GM23248 (cell line): ENCODE results near the gene SGPL1. TPM values are rescaled to one million over a fixed set of nuclear protein-coding genes. Genes with fewer than 3 reads are reported as not detected.
"Not testable (repeated sequence)": the region's sequence is repeated elsewhere in the genome, so short reads cannot be mapped to it uniquely, and the experiment has no call there.

Experiments used
- DNase-seq: peaks from one replicate; pipeline ENCODE4 v3.0.0-alpha.2; 2015
- H2AFZ ChIP-seq: fragments of 200-600 bp; sonication (generic); 2 replicates; pipeline ENCODE4 v1.6.1; 2016; ENCODE audit warnings: antibody characterized with exemption
- H3F3A ChIP-seq: fragments of 200-600 bp; sonication (generic); 2 replicates; pipeline ENCODE4 v1.6.1; 2016; ENCODE audit warnings: mild to moderate bottlenecking, antibody characterized with exemption, mixed run types; ENCODE audit not compliant: insufficient read depth
- H3K27ac ChIP-seq: fragments of 200-600 bp; sonication (generic); 2 replicates; pipeline ENCODE4 v1.5.1; 2016; ENCODE audit warnings: mild to moderate bottlenecking
- H3K27me3 ChIP-seq: fragments of 200-600 bp; sonication (generic); replicated peaks from 2 replicates; pipeline ENCODE4 v1.6.1; 2016; ENCODE audit warnings: mild to moderate bottlenecking; ENCODE audit not compliant: insufficient read depth
- H3K36me3 ChIP-seq: fragments of 200-600 bp; sonication (generic); 2 replicates; pipeline ENCODE4 v1.6.1; 2016; ENCODE audit warnings: low read depth, mild to moderate bottlenecking
- H3K4me1 ChIP-seq: fragments of 200-600 bp; sonication (generic); 2 replicates; pipeline ENCODE4 v1.6.1; 2016; ENCODE audit warnings: mild to moderate bottlenecking; ENCODE audit not compliant: insufficient read depth
- H3K4me2 ChIP-seq: fragments of 200-600 bp; sonication (generic); one replicate; pipeline ENCODE4 v1.6.1; 2016; ENCODE audit warnings: mild to moderate bottlenecking; ENCODE audit not compliant: unreplicated experiment
- H3K4me3 ChIP-seq: fragments of 200-600 bp; sonication (generic); 2 replicates; pipeline ENCODE4 v1.5.1; 2016; ENCODE audit warnings: mild to moderate bottlenecking
- H3K79me2 ChIP-seq: fragments of 200-600 bp; sonication (generic); 2 replicates; pipeline ENCODE4 v1.6.1; 2016; ENCODE audit warnings: mild to moderate bottlenecking; ENCODE audit not compliant: insufficient read depth
- H3K9ac ChIP-seq: fragments of 200-600 bp; sonication (generic); 2 replicates; pipeline ENCODE4 v1.6.1; 2016; ENCODE audit warnings: mild to moderate bottlenecking
- H3K9me2 ChIP-seq: fragments of 200-600 bp; sonication (generic); 2 replicates; pipeline ENCODE4 v1.6.1; 2016; ENCODE audit warnings: mixed run types, mild to moderate bottlenecking, moderate library complexity; ENCODE audit not compliant: insufficient read depth
- H3K9me3 ChIP-seq: fragments of 200-600 bp; sonication (generic); one replicate; pipeline ENCODE4 v1.6.1; 2017; ENCODE audit warnings: low read depth
- H4K20me1 ChIP-seq: fragments of 200-600 bp; sonication (generic); 2 replicates; pipeline ENCODE4 v1.6.0; 2016; ENCODE audit not compliant: insufficient read depth
- EZH2 ChIP-seq: fragments of 200-600 bp; sonication (generic); IDR thresholded peaks from 2 replicates; pipeline ENCODE4 v1.6.1; 2018; ENCODE audit warnings: antibody characterized with exemption, mild to moderate bottlenecking; ENCODE audit not compliant: insufficient read depth, poor library complexity, severe bottlenecking
- EZH2phosphoT487 ChIP-seq: fragments of 200-600 bp; sonication (generic); IDR thresholded peaks from 2 replicates; pipeline ENCODE4 v1.6.1; 2018; ENCODE audit warnings: antibody characterized with exemption, moderate library complexity, mild to moderate bottlenecking, low read depth; ENCODE audit not compliant: insufficient read depth
- WGBS, 2 experiments: methylation state at CpG; one replicate each; pipeline ENCODE4 v1.1.6; 2015 to 2017; ENCODE audit warnings: low lambda C conversion rate in 2 of 2, low coverage in 1 of 2; ENCODE audit errors: missing lambda C conversion rate in 2 of 2; 5-methylcytosine and 5-hydroxymethylcytosine counted together
- in situ Hi-C: fragments of 300-500 bp; cut with MboI; formaldehyde crosslinking; loops from 2 replicates; pipeline ENCODE4 v1.15.0; 2020
- polyA plus RNA-seq: library from polyadenylated mRNA; unstranded; fragments of >200 nt; fragmentation: Nextera tagmentation; extraction: Ambion mirVana; gene quantifications from 2 replicates; pipeline ENCODE4 v1.2.1, GENCODE V29; 2016
- total RNA-seq: library from RNA; depleted of rRNA; stranded (reverse); fragments of >200 nt; shearing (Covaris generic); gene quantifications from 2 replicates; pipeline ENCODE4 v1.2.3, GENCODE V29; 2014; rRNA removed

The SGPL1 gene, protein sequence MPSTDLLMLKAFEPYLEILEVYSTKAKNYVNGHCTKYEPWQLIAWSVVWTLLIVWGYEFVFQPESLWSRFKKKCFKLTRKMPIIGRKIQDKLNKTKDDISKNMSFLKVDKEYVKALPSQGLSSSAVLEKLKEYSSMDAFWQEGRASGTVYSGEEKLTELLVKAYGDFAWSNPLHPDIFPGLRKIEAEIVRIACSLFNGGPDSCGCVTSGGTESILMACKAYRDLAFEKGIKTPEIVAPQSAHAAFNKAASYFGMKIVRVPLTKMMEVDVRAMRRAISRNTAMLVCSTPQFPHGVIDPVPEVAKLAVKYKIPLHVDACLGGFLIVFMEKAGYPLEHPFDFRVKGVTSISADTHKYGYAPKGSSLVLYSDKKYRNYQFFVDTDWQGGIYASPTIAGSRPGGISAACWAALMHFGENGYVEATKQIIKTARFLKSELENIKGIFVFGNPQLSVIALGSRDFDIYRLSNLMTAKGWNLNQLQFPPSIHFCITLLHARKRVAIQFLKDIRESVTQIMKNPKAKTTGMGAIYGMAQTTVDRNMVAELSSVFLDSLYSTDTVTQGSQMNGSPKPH
- 19.0 and 27.5 TPM in 2 replicates for total RNA-seq
- polyA plus RNA-seq = 18.2 and 19.8 TPM in 2 replicates

DNA sequence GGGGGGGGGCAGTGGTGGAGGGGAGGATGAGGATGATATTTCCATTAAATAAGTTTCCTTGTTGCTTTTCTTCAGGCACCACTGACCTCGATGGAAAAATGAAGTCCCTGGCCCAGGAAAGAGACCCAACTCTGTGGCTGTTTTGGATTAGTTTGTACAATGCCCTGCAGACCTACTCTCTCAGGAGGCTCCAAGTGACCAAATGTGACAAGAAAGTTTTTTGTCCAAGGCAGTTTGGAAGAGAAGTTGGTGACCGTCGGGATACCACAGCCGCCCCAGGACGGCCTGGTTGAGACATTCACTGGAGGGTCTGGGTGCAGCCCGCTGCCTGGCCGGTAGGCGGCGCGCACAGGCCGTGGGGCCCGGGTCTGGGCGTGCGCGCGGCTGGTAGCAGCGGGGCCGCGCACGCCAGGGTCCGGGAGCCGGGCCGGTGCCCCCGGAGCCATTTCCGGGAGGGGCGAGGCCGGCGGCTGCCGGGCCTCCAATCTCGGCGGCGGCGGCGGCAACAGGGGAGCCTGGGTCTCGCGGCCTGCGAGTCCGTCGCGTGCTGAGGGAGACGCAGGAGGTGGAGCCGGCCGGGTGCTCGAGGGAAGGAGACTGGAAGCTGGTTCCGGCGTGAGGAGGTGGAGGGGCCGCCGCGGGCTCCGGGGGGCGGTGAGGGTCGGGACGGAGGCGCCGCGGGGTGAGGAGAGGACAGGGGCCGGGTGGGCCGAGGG is at the start of gene SGPL1:
Gene SGPL1 (plus strand): TSS at position 445 of the 716 bp plus-strand sequence. CDS start 906 bp downstream, outside the sequence.
- peaks cover 11% of the 10 kb centered on the region; the same call in 1 of the 2 replicates for H3K4me1 ChIP-seq
- H4K20me1 ChIP-seq = no peaks in the 10 kb centered on the region
- H3K27me3 ChIP-seq = no peaks in the 10 kb centered on the region
- H2AFZ ChIP-seq = peak within 1 kb of the TSS; percentile 82
- in situ Hi-C loops = no loop called here
- peak within 1 kb of the TSS; percentile 81 for H3K9ac ChIP-seq
- peak within 1 kb of the TSS; percentile 78 for H3K27ac ChIP-seq
- peaks cover 41% of the 10 kb centered on the region for H3K79me2 ChIP-seq
- WGBS, 2 experiments = 0 to 1% methylated on average over 30 to 43 of the region's 58 CpGs
- no peaks in the 10 kb centered on the region for H3K9me3 ChIP-seq
- no peaks in the 10 kb centered on the region for H3K9me2 ChIP-seq
- TF ChIP-seq EZH2 (no peak), EZH2phosphoT487 (no peak)
- H3K4me3 ChIP-seq = peak within 1 kb of the TSS; percentile 91
- H3F3A ChIP-seq = peaks cover 6% of the 10 kb centered on the region; the same call in 1 of the 2 replicates
- H3K4me2 ChIP-seq = peak within 1 kb of the TSS; percentile 96
- peak; percentile 94 for DNase-seq
- H3K36me3 ChIP-seq = peaks cover 10% of the 10 kb centered on the region; the same call in 1 of the 2 replicates

DNA sequence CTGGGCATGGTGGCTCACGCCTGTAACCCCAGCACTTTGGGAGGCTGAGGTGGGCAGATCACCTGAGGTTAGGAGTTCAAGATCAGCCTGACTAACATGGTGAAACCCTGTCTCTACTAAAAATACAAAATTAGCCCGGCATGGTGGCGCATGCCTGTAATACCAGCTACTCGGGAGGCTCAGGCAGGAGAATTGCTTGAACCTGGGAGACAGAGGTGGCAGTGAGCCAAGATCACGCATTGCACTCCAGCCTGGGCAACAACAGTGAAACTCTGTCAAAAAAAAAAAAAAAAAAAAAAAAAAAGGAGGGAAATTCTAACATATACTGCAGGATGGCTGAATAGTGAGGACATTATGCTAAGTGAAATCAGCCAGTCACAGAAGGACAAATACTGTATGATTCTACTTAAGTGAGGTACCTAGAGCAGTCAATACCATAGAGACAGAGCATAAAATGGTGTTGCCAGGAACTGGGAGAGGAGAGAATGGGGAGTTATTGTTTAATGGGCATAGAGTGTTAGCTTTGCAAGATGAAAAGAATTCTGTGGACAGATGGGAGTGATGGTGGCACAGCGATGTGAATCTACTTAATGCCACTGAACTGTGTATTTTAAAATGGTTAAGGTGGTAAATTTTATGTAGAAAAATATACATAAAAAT is 47.6 kb upstream of the SGPL1 start:
- H3K4me3 ChIP-seq, H2AFZ ChIP-seq, H3K9me2 ChIP-seq, in situ Hi-C loops, H3K9ac ChIP-seq, H3K4me1 ChIP-seq, H3K27ac ChIP-seq, H3K4me2 ChIP-seq, H4K20me1 ChIP-seq, H3K36me3 ChIP-seq, H3K9me3 ChIP-seq, DNase-seq, H3K27me3 ChIP-seq, H3K79me2 ChIP-seq, H3F3A ChIP-seq: not testable (repeated sequence)
- WGBS, 2 experiments = 49 to 50% methylated on average over 6 of the region's 6 CpGs

DNA sequence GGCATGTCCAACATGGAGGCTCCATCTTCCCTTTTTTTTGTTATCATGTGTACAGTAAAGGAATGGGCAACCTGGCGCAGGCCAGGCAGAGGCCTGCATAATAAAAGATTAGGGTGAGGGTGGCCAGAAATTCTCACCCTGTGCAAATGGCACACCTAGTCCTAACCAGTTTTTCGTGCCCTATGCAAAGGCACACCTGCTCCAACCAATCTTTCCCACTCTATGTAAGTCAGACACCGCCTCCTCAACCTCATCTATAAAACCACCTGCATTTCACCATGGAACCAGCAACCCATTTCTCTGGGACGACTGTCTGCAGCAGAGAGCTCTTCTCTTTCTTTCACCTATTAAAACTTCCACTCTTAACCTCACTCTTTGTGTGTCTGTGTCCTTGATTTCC is 46.6 kb upstream of the SGPL1 start:
- H3F3A ChIP-seq = no peaks in the 10 kb centered on the region
- TF ChIP-seq EZH2phosphoT487 (no peak), EZH2 (no peak)
- WGBS, 2 experiments = 37 to 48% methylated on average over 4 of the region's 4 CpGs
- peaks cover 7% of the 10 kb centered on the region; the same call in 1 of the 2 replicates for H3K27me3 ChIP-seq
- no peaks in the 10 kb centered on the region for H3K36me3 ChIP-seq
- H3K4me1 ChIP-seq = no peaks in the 10 kb centered on the region
- H3K9me3 ChIP-seq = no peaks in the 10 kb centered on the region
- no peak overlapping the region for H3K27ac ChIP-seq
- no peak overlapping the region for H3K4me3 ChIP-seq
- no peak overlapping the region for H3K9ac ChIP-seq
- DNase-seq = no peak
- no peaks in the 10 kb centered on the region for H4K20me1 ChIP-seq
- no peak overlapping the region for H3K4me2 ChIP-seq
- in situ Hi-C loops = no loop called here
- no peaks in the 10 kb centered on the region for H3K79me2 ChIP-seq
- H2AFZ ChIP-seq = no peak overlapping the region
- no peaks in the 10 kb centered on the region for H3K9me2 ChIP-seq

DNA sequence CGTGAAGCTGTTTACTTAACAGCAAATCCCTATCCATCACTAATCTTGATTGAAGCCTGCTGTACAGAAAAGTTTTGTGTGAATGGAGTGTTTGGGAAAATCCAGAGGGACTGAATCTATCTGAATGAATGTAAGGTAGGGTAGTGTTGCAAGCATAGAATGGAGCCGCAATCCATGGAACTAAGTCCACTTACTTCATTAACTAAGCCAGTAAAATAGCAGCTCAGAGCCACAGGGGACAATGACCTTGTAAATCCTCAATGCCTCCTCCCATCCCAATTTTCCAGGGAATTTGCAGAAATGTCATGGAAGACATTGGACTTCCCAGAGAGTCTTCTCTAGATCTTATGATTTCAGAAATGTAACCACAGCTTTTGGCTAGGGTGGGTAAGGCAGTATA is 45.7 kb upstream of the SGPL1 start:
- H3K27ac ChIP-seq = no peak overlapping the region
- no peak for DNase-seq
- no peak overlapping the region for H3K4me2 ChIP-seq
- H3K9me2 ChIP-seq = no peaks in the 10 kb centered on the region
- H3K4me3 ChIP-seq = no peak overlapping the region
- in situ Hi-C loops = no loop called here
- no peak for TF ChIP-seq EZH2phosphoT487
- no peak for TF ChIP-seq EZH2
- H3K36me3 ChIP-seq = no peaks in the 10 kb centered on the region
- H3F3A ChIP-seq = no peaks in the 10 kb centered on the region
- WGBS, 2 experiments = 57 to 62% methylated on average over 2 of the region's 2 CpGs
- H2AFZ ChIP-seq = no peak overlapping the region
- no peaks in the 10 kb centered on the region for H3K9me3 ChIP-seq
- H3K27me3 ChIP-seq = peaks cover 7% of the 10 kb centered on the region; the same call in 1 of the 2 replicates
- H3K79me2 ChIP-seq = no peaks in the 10 kb centered on the region
- no peaks in the 10 kb centered on the region for H3K4me1 ChIP-seq
- H3K9ac ChIP-seq = no peak overlapping the region
- no peaks in the 10 kb centered on the region for H4K20me1 ChIP-seq

DNA sequence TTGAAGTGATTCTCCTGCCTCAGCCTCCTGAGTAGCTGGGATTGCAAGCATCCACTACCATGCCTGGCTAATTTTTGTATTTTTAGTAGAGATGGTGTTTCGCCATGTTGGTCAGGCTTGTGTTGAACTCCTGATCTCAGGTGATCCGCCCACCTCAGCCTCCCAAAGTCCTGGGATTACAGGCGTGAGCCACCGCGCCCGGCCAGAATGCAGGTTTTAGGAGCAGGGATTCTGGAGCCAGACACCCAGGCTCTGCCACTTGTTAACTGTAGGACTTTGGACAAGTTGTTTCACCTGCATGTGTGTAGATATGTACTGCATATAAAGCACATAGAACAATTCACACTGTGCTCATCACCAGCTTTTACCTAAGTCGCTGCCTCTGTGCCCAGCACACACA is 45.2 kb upstream of the SGPL1 start:
- in situ Hi-C loops, H3K27me3 ChIP-seq: not testable (repeated sequence)

More for the DNA sequence above, 45.2 kb upstream of the SGPL1 start:
- H3K36me3 ChIP-seq, H3K9me2 ChIP-seq, H3K4me3 ChIP-seq, H3K27ac ChIP-seq, H3F3A ChIP-seq, H3K79me2 ChIP-seq, H4K20me1 ChIP-seq, DNase-seq, H3K4me1 ChIP-seq, H3K4me2 ChIP-seq, H2AFZ ChIP-seq, H3K9ac ChIP-seq, H3K9me3 ChIP-seq: not testable (repeated sequence)
- 87 to 88% methylated on average over 7 of the region's 7 CpGs for WGBS, 2 experiments
